ENCODE data around the gene NLGN4Y. TPM values are rescaled to one million over a fixed set of nuclear protein-coding genes. Genes with fewer than 3 reads are reported as not detected.

Gene NLGN4Y
- total and polyA plus RNA-seq, 2 experiments from 2014 or later, result 10.9 to 73.6 TPM

DNA sequence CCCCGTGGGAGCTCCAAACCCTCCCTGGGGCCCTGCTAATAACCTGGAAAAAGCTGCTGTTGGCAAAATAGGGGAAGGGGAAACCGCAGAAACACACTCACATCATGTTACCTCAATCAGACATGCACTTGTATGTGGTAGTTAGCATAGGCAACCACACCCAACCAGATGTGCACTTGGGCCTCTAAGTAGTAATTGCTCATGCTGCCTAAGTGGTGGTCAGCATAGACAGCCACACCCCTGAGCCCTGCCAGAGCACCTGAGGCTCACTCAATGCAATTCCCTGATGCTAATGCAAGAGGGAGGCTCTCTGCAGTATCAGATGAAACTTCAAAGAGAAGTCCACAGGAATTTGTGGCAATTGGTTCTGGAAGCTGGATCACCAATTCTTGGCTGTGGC is 301.4 kb downstream of the NLGN4Y start (continued):
- TF ChIP-seq, protein P1, sequence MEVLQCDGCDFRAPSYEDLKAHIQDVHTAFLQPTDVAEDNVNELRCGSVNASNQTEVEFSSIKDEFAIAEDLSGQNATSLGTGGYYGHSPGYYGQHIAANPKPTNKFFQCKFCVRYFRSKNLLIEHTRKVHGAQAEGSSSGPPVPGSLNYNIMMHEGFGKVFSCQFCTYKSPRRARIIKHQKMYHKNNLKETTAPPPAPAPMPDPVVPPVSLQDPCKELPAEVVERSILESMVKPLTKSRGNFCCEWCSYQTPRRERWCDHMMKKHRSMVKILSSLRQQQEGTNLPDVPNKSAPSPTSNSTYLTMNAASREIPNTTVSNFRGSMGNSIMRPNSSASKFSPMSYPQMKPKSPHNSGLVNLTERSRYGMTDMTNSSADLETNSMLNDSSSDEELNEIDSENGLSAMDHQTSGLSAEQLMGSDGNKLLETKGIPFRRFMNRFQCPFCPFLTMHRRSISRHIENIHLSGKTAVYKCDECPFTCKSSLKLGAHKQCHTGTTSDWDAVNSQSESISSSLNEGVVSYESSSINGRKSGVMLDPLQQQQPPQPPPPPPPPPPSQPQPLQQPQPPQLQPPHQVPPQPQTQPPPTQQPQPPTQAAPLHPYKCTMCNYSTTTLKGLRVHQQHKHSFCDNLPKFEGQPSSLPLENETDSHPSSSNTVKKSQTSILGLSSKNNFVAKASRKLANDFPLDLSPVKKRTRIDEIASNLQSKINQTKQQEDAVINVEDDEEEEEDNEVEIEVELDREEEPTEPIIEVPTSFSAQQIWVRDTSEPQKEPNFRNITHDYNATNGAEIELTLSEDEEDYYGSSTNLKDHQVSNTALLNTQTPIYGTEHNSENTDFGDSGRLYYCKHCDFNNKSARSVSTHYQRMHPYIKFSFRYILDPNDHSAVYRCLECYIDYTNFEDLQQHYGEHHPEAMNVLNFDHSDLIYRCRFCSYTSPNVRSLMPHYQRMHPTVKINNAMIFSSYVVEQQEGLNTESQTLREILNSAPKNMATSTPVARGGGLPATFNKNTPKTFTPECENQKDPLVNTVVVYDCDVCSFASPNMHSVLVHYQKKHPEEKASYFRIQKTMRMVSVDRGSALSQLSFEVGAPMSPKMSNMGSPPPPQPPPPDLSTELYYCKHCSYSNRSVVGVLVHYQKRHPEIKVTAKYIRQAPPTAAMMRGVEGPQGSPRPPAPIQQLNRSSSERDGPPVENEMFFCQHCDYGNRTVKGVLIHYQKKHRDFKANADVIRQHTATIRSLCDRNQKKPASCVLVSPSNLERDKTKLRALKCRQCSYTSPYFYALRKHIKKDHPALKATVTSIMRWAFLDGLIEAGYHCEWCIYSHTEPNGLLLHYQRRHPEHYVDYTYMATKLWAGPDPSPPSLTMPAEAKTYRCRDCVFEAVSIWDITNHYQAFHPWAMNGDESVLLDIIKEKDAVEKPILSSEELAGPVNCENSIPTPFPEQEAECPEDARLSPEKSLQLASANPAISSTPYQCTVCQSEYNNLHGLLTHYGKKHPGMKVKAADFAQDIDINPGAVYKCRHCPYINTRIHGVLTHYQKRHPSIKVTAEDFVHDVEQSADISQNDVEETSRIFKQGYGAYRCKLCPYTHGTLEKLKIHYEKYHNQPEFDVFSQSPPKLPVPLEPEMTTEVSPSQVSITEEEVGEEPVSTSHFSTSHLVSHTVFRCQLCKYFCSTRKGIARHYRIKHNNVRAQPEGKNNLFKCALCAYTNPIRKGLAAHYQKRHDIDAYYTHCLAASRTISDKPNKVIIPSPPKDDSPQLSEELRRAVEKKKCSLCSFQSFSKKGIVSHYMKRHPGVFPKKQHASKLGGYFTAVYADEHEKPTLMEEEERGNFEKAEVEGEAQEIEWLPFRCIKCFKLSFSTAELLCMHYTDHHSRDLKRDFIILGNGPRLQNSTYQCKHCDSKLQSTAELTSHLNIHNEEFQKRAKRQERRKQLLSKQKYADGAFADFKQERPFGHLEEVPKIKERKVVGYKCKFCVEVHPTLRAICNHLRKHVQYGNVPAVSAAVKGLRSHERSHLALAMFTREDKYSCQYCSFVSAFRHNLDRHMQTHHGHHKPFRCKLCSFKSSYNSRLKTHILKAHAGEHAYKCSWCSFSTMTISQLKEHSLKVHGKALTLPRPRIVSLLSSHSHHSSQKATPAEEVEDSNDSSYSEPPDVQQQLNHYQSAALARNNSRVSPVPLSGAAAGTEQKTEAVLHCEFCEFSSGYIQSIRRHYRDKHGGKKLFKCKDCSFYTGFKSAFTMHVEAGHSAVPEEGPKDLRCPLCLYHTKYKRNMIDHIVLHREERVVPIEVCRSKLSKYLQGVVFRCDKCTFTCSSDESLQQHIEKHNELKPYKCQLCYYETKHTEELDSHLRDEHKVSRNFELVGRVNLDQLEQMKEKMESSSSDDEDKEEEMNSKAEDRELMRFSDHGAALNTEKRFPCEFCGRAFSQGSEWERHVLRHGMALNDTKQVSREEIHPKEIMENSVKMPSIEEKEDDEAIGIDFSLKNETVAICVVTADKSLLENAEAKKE (CRISPR knock-in tag; IDR thresholded peaks at IDR 0.05), result no peak
- TF ChIP-seq, protein P2, sequence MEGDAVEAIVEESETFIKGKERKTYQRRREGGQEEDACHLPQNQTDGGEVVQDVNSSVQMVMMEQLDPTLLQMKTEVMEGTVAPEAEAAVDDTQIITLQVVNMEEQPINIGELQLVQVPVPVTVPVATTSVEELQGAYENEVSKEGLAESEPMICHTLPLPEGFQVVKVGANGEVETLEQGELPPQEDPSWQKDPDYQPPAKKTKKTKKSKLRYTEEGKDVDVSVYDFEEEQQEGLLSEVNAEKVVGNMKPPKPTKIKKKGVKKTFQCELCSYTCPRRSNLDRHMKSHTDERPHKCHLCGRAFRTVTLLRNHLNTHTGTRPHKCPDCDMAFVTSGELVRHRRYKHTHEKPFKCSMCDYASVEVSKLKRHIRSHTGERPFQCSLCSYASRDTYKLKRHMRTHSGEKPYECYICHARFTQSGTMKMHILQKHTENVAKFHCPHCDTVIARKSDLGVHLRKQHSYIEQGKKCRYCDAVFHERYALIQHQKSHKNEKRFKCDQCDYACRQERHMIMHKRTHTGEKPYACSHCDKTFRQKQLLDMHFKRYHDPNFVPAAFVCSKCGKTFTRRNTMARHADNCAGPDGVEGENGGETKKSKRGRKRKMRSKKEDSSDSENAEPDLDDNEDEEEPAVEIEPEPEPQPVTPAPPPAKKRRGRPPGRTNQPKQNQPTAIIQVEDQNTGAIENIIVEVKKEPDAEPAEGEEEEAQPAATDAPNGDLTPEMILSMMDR (conservative IDR thresholded peaks at IDR 0.05; ENCODE audit: low read depth in 2 of 2), result no peak

DNA sequence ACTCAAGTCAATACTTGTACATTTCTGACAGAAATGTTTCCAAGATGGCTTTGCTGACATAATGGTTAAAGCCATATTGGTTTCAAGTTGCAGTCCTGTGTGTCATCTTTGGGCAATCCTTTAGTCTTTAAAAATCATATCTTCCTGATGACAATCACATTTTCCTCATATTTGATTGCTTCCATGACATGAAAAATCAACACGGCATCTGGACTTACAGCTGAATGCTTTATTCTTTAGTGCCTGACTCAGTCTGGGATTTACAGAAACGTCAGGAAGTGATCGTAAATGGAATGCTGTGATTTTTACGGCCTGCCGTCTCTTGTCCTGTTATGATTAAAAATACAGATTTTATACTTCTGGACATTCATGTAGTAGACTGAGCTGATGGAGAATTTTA is 304.2 kb downstream of the NLGN4Y start:
- no peak overlapping the region for H2AFZ ChIP-seq
- no peaks in the 10 kb centered on the region for H3K4me1 ChIP-seq (ENCODE audit: insufficient read depth)
- no peaks in the 10 kb centered on the region for H3K36me3 ChIP-seq (ENCODE audit: insufficient read depth)
- H3K9me2 ChIP-seq (ENCODE audit: insufficient read depth), result no peaks in the 10 kb centered on the region
- H3K27ac ChIP-seq (ENCODE audit: low read depth), result no peak overlapping the region
- H3K4me1 Mint-ChIP-seq, result no peaks in the 10 kb centered on the region
- peaks cover 9% of the 10 kb centered on the region; the same call in 2 of the 3 replicates for H3K9me3 Mint-ChIP-seq
- peaks cover 5% of the 10 kb centered on the region for H3K27me3 Mint-ChIP-seq (ENCODE audit: insufficient read depth, low read depth, poor library complexity)
- H3K4me2 ChIP-seq, result no peak overlapping the region
- ATAC-seq (no peak), DNase-seq (ENCODE audit: low spot score) (no peak)
- H3K27ac Mint-ChIP-seq, result no peak overlapping the region
- H4K20me1 ChIP-seq (replicated peaks; ENCODE audit: insufficient read depth), result no peaks in the 10 kb centered on the region
- no peaks in the 10 kb centered on the region for H3K27me3 ChIP-seq (ENCODE audit: insufficient read depth)
- no peak overlapping the region for H3K4me3 Mint-ChIP-seq
- H3K79me2 ChIP-seq (replicated peaks; ENCODE audit: insufficient read depth), result no peaks in the 10 kb centered on the region
- no peak overlapping the region for H3K4me3 ChIP-seq
- no peaks in the 10 kb centered on the region for H3F3A ChIP-seq (replicated peaks; ENCODE audit: low read depth)
- peaks cover 44% of the 10 kb centered on the region for H3K36me3 Mint-ChIP-seq (ENCODE audit: low read depth)
- TF ChIP-seq, protein P2 (conservative IDR thresholded peaks at IDR 0.05; ENCODE audit: low read depth in 2 of 2), result no peak
- TF ChIP-seq EZH2phosphoT487 (IDR thresholded peaks at IDR 0.05; ENCODE audit: unreplicated experiment) (no peak), POLR2AphosphoS5 (IDR thresholded peaks at IDR 0.05; ENCODE audit: low read depth) (no peak), NANOG (IDR thresholded peaks at IDR 0.05; ENCODE audit: borderline replicate concordance) (no peak)
- TF ChIP-seq, protein P3, sequence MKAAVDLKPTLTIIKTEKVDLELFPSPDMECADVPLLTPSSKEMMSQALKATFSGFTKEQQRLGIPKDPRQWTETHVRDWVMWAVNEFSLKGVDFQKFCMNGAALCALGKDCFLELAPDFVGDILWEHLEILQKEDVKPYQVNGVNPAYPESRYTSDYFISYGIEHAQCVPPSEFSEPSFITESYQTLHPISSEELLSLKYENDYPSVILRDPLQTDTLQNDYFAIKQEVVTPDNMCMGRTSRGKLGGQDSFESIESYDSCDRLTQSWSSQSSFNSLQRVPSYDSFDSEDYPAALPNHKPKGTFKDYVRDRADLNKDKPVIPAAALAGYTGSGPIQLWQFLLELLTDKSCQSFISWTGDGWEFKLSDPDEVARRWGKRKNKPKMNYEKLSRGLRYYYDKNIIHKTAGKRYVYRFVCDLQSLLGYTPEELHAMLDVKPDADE (IDR thresholded peaks at IDR 0.05), result no peak
- TF ChIP-seq, protein P4, sequence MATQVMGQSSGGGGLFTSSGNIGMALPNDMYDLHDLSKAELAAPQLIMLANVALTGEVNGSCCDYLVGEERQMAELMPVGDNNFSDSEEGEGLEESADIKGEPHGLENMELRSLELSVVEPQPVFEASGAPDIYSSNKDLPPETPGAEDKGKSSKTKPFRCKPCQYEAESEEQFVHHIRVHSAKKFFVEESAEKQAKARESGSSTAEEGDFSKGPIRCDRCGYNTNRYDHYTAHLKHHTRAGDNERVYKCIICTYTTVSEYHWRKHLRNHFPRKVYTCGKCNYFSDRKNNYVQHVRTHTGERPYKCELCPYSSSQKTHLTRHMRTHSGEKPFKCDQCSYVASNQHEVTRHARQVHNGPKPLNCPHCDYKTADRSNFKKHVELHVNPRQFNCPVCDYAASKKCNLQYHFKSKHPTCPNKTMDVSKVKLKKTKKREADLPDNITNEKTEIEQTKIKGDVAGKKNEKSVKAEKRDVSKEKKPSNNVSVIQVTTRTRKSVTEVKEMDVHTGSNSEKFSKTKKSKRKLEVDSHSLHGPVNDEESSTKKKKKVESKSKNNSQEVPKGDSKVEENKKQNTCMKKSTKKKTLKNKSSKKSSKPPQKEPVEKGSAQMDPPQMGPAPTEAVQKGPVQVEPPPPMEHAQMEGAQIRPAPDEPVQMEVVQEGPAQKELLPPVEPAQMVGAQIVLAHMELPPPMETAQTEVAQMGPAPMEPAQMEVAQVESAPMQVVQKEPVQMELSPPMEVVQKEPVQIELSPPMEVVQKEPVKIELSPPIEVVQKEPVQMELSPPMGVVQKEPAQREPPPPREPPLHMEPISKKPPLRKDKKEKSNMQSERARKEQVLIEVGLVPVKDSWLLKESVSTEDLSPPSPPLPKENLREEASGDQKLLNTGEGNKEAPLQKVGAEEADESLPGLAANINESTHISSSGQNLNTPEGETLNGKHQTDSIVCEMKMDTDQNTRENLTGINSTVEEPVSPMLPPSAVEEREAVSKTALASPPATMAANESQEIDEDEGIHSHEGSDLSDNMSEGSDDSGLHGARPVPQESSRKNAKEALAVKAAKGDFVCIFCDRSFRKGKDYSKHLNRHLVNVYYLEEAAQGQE (IDR thresholded peaks at IDR 0.05; ENCODE audit: unreplicated experiment), result no peak
